GM23338 (cell line): ENCODE results near the gene TNS1. TPM values are rescaled to one million over a fixed set of nuclear protein-coding genes. Genes with fewer than 3 reads are reported as not detected.

ENCODE experiments used
- ATAC-seq: fragments of 200-7000 bp; cut with Tn5 transposase; 3 replicates; pipeline ENCODE4 v1.9.1; 2020
- DNase-seq: peaks from one replicate; pipeline ENCODE4 v3.0.0-alpha.2; 2015; ENCODE audit warnings: low spot score
- H2AFZ ChIP-seq: fragments of 200-600 bp; sonication (generic); 2 replicates; pipeline ENCODE4 v1.8.0; 2016; ENCODE audit warnings: antibody characterized with exemption, mild to moderate bottlenecking, moderate library complexity
- H3F3A ChIP-seq: fragments of 200-600 bp; sonication (generic); replicated peaks from 2 replicates; pipeline ENCODE4 v1.8.0; 2017; ENCODE audit warnings: antibody characterized with exemption, mixed run types, low read depth
- H3K27ac ChIP-seq: fragments of 200-600 bp; sonication (generic); 2 replicates; pipeline ENCODE4 v1.6.1; 2016; ENCODE audit warnings: low read depth
- H3K27me3 ChIP-seq: fragments of 200-600 bp; sonication (generic); 2 replicates; pipeline ENCODE4 v1.8.0; 2016; ENCODE audit warnings: mild to moderate bottlenecking, mixed run types, moderate library complexity; ENCODE audit not compliant: insufficient read depth
- H3K36me3 ChIP-seq: fragments of 200-600 bp; sonication (generic); 2 replicates; pipeline ENCODE4 v1.8.0; 2016; ENCODE audit warnings: mild to moderate bottlenecking; ENCODE audit not compliant: insufficient read depth
- H3K4me1 ChIP-seq: fragments of 200-600 bp; sonication (generic); 2 replicates; pipeline ENCODE4 v1.8.0; 2016; ENCODE audit warnings: mild to moderate bottlenecking, moderate library complexity; ENCODE audit not compliant: insufficient read depth
- H3K4me2 ChIP-seq: fragments of 200-600 bp; sonication (generic); 2 replicates; pipeline ENCODE4 v1.7.1; 2017; ENCODE audit warnings: mixed run types
- H3K4me3 ChIP-seq: fragments of 200-600 bp; sonication (generic); 2 replicates; pipeline ENCODE4 v1.6.1; 2016; ENCODE audit warnings: mixed run types
- H3K79me2 ChIP-seq: fragments of 200-600 bp; sonication (generic); replicated peaks from 2 replicates; pipeline ENCODE4 v1.8.0; 2017; ENCODE audit warnings: mild to moderate bottlenecking; ENCODE audit not compliant: insufficient read depth
- H3K9me2 ChIP-seq: fragments of 200-600 bp; sonication (generic); 2 replicates; pipeline ENCODE4 v1.8.0; 2017; ENCODE audit not compliant: insufficient read depth
- H4K20me1 ChIP-seq: fragments of 200-600 bp; sonication (generic); replicated peaks from 2 replicates; pipeline ENCODE4 v1.8.0; 2017; ENCODE audit warnings: mild to moderate bottlenecking; ENCODE audit not compliant: insufficient read depth
- H3K27ac Mint-ChIP-seq: 2 replicates; pipeline ENCODE4 v1.8.0; 2020; ENCODE audit warnings: inconsistent platforms, mild to moderate bottlenecking, moderate library complexity, mixed read lengths
- H3K27me3 Mint-ChIP-seq: 3 replicates; pipeline ENCODE4 v1.8.0; 2022; ENCODE audit warnings: low read depth, mild to moderate bottlenecking, moderate library complexity, mixed read lengths, inconsistent platforms; ENCODE audit not compliant: insufficient read depth, poor library complexity
- H3K36me3 Mint-ChIP-seq: 3 replicates; pipeline ENCODE4 v1.8.0; 2021; ENCODE audit warnings: low read depth, mild to moderate bottlenecking, inconsistent platforms, moderate library complexity, mixed read lengths
- H3K4me1 Mint-ChIP-seq: 3 replicates; pipeline ENCODE4 v1.8.0; 2020; ENCODE audit warnings: mild to moderate bottlenecking, inconsistent platforms, mixed read lengths
- H3K4me3 Mint-ChIP-seq: 3 replicates; pipeline ENCODE4 v1.8.0; 2021; ENCODE audit warnings: moderate library complexity, mild to moderate bottlenecking, inconsistent platforms, mixed read lengths
- H3K9me3 Mint-ChIP-seq: 3 replicates; pipeline ENCODE4 v1.8.0; 2020; ENCODE audit warnings: moderate library complexity, mild to moderate bottlenecking, inconsistent platforms, mixed read lengths
- CREB1 ChIP-seq: fragments of 250-450 bp; sonication (Bioruptor Pico); IDR thresholded peaks from 2 replicates; pipeline ENCODE4 v1.5.0; 2020; ENCODE audit warnings: low read depth, mild to moderate bottlenecking, moderate library complexity
- CTCF ChIP-seq, 2 experiments: fragments of 200-600 bp in 1 of 2; sonication (generic) in 1 of 2; conservative IDR thresholded peaks; 2 replicates each; pipeline versions ENCODE4 v1.5.1 to v1.6.1; 2016 to 2017; ENCODE audit warnings: antibody characterized with exemption in 2 of 2, low read depth in 2 of 2, mild to moderate bottlenecking in 2 of 2, moderate library complexity in 1 of 2
- ETS1 ChIP-seq: IDR thresholded peaks from 2 replicates; pipeline ENCODE4 v1.6.1; 2016; ENCODE audit warnings: antibody characterized with exemption
- EZH2 ChIP-seq: fragments of 200-600 bp; sonication (generic); IDR thresholded peaks from one replicate; pipeline ENCODE4 v1.8.0; 2017; ENCODE audit warnings: antibody characterized with exemption, mild to moderate bottlenecking, low read depth; ENCODE audit not compliant: unreplicated experiment
- EZH2phosphoT487 ChIP-seq: fragments of 200-600 bp; sonication (generic); IDR thresholded peaks from one replicate; pipeline ENCODE4 v1.8.1; 2018; ENCODE audit warnings: antibody characterized with exemption; ENCODE audit not compliant: unreplicated experiment
- JUNB ChIP-seq: IDR thresholded peaks from one replicate; pipeline ENCODE4 v1.6.1; 2016; ENCODE audit warnings: antibody characterized with exemption; ENCODE audit not compliant: unreplicated experiment
- NANOG ChIP-seq: IDR thresholded peaks from 2 replicates; pipeline ENCODE4 v1.6.1; 2016; ENCODE audit warnings: antibody characterized with exemption, borderline replicate concordance
- POLR2AphosphoS5 ChIP-seq: IDR thresholded peaks from 2 replicates; pipeline ENCODE4 v1.6.1; 2016; ENCODE audit warnings: antibody characterized with exemption, low read depth
- REST ChIP-seq: IDR thresholded peaks from one replicate; pipeline ENCODE4 v1.6.1; 2018; ENCODE audit warnings: antibody characterized with exemption; ENCODE audit not compliant: unreplicated experiment
- STAT1 ChIP-seq: IDR thresholded peaks from one replicate; pipeline ENCODE4 v1.6.1; 2016; ENCODE audit warnings: antibody characterized with exemption; ENCODE audit not compliant: unreplicated experiment
- ZNF114 ChIP-seq: fragments of 250-450 bp; sonication (Bioruptor Pico); IDR thresholded peaks from 2 replicates; pipeline ENCODE4 v1.5.0; 2020; ENCODE audit warnings: mild to moderate bottlenecking, moderate library complexity
- ZNF331 ChIP-seq: fragments of 250-450 bp; sonication (Bioruptor Pico); IDR thresholded peaks from 2 replicates; pipeline ENCODE4 v1.5.0; 2020; ENCODE audit warnings: low read depth, mild to moderate bottlenecking, moderate library complexity
- ZNF462 ChIP-seq: fragments of 250-450 bp; sonication (Bioruptor Pico); IDR thresholded peaks from 2 replicates; pipeline ENCODE4 v1.5.0; 2020; ENCODE audit warnings: mild to moderate bottlenecking, moderate library complexity
- polyA plus RNA-seq: library from polyadenylated mRNA; unstranded; fragments of >200 nt; fragmentation: Nextera tagmentation; extraction: Ambion mirVana; gene quantifications from 2 replicates; pipeline ENCODE4 v1.2.1, GENCODE V29; 2016
- total RNA-seq: library from RNA; depleted of rRNA; stranded (reverse); fragments of >200 nt; shearing (Covaris generic); gene quantifications from 2 replicates; pipeline ENCODE4 v1.2.3, GENCODE V29; 2014

Gene TNS1
- total and polyA plus RNA-seq, 2 experiments from 2014 or later = 2.0 to 7.4 TPM

GRCh38 chr2:217798743-217799562 is 203.8 kb downstream of the TNS1 start:
- Histone ChIP-seq H2AFZ (no peak overlapping the region), H3K27me3 (no peaks in the 10 kb centered on the region), H3K4me2 (no peak overlapping the region), H3K79me2 (no peaks in the 10 kb centered on the region), H3K4me1 (no peaks in the 10 kb centered on the region), H3K4me3 (no peak overlapping the region), H3K9me2 (no peaks in the 10 kb centered on the region), H4K20me1 (no peaks in the 10 kb centered on the region), H3F3A (no peaks in the 10 kb centered on the region), H3K36me3 (no peaks in the 10 kb centered on the region), H3K27ac (no peak overlapping the region)
- no peak for ATAC-seq
- Mint-ChIP-seq H3K27me3 (peaks cover 14% of the 10 kb centered on the region), H3K36me3 (no peaks in the 10 kb centered on the region), H3K4me3 (no peak overlapping the region), H3K27ac (no peak overlapping the region), H3K9me3 (no peaks in the 10 kb centered on the region), H3K4me1 (peaks cover 4% of the 10 kb centered on the region)
- TF ChIP-seq CREB1 (no peak), ETS1 (no peak), ZNF331 (CRISPR knock-in tag) (no peak), NANOG (no peak), CTCF (conservative IDR thresholded peaks at IDR 0.05; ENCODE audit: low read depth in 2 of 2) (no peak), ZNF114 (CRISPR knock-in tag) (no peak), EZH2phosphoT487 (no peak), REST (no peak), JUNB (no peak), ZNF462 (CRISPR knock-in tag) (no peak), STAT1 (no peak), EZH2 (no peak), POLR2AphosphoS5 (no peak)
- DNase-seq = no peak
